ENCODE measurements around the gene ZKSCAN5. TPM values are rescaled to one million over a fixed set of nuclear protein-coding genes. Genes with fewer than 3 reads are reported as not detected.

The ZKSCAN5 gene
- total RNA-seq, 1 donor from 2014 or later: 7.4 TPM

DNA sequence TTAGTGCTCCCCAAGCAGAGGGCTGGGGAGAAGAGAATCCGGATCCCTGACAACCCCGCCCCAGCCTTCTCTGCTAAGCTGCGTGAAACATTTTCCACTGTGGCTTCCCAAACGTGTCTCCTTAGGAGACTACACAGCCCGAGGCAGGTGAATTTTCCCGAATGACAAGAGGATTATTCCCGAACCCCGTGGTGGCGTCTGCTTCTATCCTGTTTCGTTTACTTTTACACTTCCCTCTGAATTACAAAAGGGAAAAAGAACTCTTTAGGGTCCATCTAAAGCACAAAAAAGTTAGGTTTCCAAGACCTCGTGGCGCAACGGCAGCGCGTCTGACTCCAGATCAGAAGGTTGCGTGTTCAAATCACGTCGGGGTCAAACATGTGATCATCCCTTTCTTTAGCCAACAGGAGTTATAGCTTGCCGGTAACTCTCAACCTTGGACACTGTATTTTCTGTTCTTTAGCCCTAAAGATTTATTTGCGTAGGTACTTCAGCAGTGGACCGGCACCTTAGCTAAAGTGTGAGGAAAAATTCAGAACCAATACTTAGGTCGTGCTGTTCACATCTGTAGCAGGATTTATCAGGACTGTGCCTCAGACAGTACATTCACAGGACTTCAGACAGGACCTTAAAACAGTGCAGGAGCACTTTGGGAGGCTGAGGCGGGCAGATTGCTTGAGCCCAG lies 34.9 kb upstream of the ZKSCAN5 start:
- H3K27me3 ChIP-seq: no peaks in the 10 kb centered on the region
- no peak overlapping the region for H3K4me3 ChIP-seq
- intact Hi-C loops (cut with DNase I): no loop called here
- peaks cover 28% of the 10 kb centered on the region for H3K4me1 ChIP-seq
- ATAC-seq (no peak), DNase-seq (no peak)
- H3K27ac ChIP-seq: no peak overlapping the region
- TF ChIP-seq, protein P1, sequence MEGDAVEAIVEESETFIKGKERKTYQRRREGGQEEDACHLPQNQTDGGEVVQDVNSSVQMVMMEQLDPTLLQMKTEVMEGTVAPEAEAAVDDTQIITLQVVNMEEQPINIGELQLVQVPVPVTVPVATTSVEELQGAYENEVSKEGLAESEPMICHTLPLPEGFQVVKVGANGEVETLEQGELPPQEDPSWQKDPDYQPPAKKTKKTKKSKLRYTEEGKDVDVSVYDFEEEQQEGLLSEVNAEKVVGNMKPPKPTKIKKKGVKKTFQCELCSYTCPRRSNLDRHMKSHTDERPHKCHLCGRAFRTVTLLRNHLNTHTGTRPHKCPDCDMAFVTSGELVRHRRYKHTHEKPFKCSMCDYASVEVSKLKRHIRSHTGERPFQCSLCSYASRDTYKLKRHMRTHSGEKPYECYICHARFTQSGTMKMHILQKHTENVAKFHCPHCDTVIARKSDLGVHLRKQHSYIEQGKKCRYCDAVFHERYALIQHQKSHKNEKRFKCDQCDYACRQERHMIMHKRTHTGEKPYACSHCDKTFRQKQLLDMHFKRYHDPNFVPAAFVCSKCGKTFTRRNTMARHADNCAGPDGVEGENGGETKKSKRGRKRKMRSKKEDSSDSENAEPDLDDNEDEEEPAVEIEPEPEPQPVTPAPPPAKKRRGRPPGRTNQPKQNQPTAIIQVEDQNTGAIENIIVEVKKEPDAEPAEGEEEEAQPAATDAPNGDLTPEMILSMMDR (IDR thresholded peaks at IDR 0.05): no peak
- no peaks in the 10 kb centered on the region for H3K9me3 ChIP-seq
- H3K36me3 ChIP-seq: no peaks in the 10 kb centered on the region

DNA sequence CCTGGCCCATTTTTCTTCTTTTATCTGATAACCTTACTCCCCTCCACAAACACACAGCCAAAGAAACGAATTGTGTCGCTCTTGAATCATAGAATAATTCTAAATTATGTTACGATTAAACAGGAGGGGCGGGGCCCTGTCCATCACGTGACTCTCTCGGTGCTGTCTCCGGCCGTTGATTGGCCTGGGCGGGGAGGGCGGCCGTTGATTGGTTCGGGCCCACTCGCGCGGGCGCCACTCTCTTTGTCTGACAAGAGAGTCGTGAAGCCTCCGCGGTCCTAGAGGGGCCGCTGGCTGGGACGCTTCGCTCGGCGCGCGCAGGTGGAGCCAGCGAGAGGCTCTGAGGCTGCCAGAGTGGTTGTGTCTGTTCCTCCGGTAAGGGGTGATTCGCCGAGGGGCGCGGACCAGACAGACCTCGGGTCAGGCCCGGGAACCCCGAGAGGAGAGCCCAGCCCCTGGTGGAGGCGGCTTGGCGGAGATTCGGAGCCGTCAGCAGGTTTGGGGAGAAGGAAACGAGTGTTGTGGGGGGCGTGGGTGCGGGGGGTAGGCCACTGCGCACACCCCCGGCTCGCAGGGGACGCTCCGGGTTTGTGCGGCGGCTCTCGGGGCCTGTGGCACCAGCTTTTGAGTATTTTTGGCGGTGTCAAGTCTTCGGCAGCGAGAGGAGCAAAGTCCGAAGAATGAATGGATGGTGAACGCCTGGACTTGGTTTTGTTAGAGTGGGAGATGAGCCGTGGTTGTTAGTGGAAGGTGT lies 31.7 kb upstream of the ZKSCAN5 start, which contains the start of gene ZNF789:
TSS of gene ZNF789 (plus strand) at position 330 of the 754 bp plus-strand sequence. CDS start 3,567 bp downstream, outside the sequence.
- Histone ChIP-seq H3K36me3 (no peaks in the 10 kb centered on the region), H3K27ac (peak within 1 kb of the TSS; percentile 84), H3K4me1 (peaks cover 15% of the 10 kb centered on the region), H3K9me3 (no peaks in the 10 kb centered on the region), H3K27me3 (no peaks in the 10 kb centered on the region), H3K4me3 (peak within 1 kb of the TSS; percentile 74)
- DNase-seq (peak; percentile 99), ATAC-seq (peak; percentile 99)
- TF ChIP-seq, protein P1 (IDR thresholded peaks at IDR 0.05): no peak
- intact Hi-C loops (cut with DNase I): no loop called here

DNA sequence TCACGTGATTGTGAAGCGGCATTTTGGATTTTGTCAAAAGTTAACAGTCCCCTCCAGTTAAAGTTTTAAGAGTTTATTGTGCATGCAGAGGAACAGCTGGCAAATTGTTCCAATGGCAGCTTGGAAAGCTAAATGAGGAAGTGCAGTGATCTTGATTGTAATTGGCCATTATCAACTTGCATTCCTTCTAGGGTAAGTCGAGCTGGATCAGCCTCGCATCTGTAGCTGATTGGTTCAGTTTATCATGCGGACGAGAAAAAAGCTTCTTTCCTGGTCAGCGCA lies 31.2 kb upstream of the ZKSCAN5 start:
- Histone ChIP-seq H3K4me1 (peaks cover 16% of the 10 kb centered on the region), H3K27me3 (no peaks in the 10 kb centered on the region), H3K36me3 (no peaks in the 10 kb centered on the region), H3K4me3 (peak overlapping the region; percentile 74), H3K9me3 (no peaks in the 10 kb centered on the region), H3K27ac (peak overlapping the region; percentile 84)
- DNase-seq (no peak), ATAC-seq (peak; percentile 32)
- intact Hi-C loops (cut with DNase I): no loop called here
- TF ChIP-seq, protein P1 (IDR thresholded peaks at IDR 0.05): no peak

DNA sequence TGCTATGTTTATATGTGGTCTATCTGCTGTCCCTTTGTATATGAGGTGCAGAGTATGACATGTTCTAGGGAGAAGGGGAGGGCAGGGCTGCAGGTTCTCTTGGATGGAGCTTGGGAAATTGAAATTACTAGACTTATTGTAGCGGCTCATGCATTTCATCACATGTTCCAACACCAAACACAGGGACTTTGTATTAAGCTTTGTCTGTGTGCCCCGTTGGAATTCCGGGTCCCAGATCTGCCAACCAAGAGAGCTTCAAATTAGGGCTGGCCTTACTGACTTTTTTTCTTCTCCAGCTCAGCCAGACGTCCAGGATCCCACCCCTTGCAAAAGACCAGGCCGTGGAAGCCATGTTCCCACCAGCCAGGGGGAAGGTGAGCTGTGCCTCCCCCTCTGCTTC lies 28.4 kb upstream of the ZKSCAN5 start:
- Histone ChIP-seq H3K36me3 (no peaks in the 10 kb centered on the region), H3K4me3 (no peak overlapping the region), H3K4me1 (peaks cover 22% of the 10 kb centered on the region), H3K27me3 (no peaks in the 10 kb centered on the region), H3K9me3 (no peaks in the 10 kb centered on the region), H3K27ac (no peak overlapping the region)
- intact Hi-C loops (cut with DNase I): no loop called here
- DNase-seq (no peak), ATAC-seq (no peak)
- TF ChIP-seq, protein P1 (IDR thresholded peaks at IDR 0.05): no peak

DNA sequence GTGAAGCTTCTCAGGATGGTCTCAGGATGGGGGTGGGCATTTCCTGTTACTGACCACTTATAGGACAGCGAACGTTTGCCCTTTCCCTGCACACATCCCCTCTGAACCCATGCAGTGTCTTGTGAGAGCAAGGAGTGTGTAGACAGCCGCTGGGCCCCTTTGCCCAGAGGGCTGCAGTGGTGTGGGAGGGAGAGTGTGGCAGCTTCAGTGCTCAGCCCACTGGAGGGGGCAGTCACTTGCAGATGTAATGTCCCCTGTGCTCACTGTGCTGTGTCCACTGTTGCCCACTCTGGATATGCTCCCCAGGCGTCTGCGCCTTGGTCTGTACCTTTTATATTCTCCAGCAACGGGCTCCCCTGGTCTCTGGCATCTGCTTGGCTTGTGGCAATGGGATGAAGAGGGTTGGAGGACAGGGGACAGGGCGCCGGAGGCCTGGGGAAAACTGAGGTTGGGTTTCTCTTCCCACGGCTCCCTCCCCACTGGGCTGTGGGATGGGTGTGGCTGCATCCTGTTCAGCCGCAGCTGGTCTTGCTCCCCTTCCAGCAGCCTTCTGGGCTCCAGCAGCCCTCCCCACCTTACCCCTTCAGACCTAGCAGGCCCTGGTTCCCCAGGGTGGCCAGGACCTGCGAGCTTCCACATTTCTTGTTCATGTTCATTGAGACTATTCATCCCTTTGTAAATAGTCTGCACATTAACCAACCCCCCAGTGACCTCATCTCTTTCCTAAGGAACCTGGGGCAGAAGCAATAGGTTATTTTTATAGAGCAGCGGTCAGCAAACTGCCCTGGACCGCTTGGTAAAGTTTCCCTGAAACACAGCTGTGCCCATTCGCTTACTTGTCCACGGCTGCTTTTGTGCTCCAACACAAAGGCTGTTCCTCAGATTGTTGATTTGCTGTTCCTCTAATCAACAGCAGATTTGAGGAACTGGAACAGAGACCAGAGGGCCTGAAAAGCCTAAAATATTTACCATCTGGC lies 25.7 kb upstream of the ZKSCAN5 start:
- ATAC-seq: peak; percentile 54
- DNase-seq: no peak
- H3K4me3 ChIP-seq: no peak overlapping the region
- TF ChIP-seq, protein P1 (IDR thresholded peaks at IDR 0.05): no peak
- peaks cover 11% of the 10 kb centered on the region for H3K36me3 ChIP-seq
- H3K9me3 ChIP-seq: no peaks in the 10 kb centered on the region
- intact Hi-C loops (cut with DNase I): no loop called here
- H3K27me3 ChIP-seq: no peaks in the 10 kb centered on the region
- no peak overlapping the region for H3K27ac ChIP-seq
- H3K4me1 ChIP-seq: peaks cover 8% of the 10 kb centered on the region
